PC-9 (cell line): Measurements from ENCODE around the gene TMEM89. TPM values are rescaled to one million over a fixed set of nuclear protein-coding genes. Genes with fewer than 3 reads are reported as not detected.

Experiments
- BruUV-seq: library from RNA; stranded (reverse); fragments of 400-500 nt; replicated peaks from 2 replicates; lab custom pipeline; 2021; lab: Mats Ljungman, UMichigan
- CTCF ChIA-PET: fragments of 300-600 bp; sonication (Branson Sonifier 250); formaldehyde crosslinking; loops from one replicate; lab custom pipeline; 2022; ENCODE audit warnings: antibody characterized with exemption; lab: Charles Lee
- POLR2A ChIA-PET: fragments of 300-600 bp; sonication (Branson Sonifier 250); formaldehyde crosslinking; loops from one replicate; lab custom pipeline; 2022; ENCODE audit warnings: antibody characterized with exemption; ENCODE audit not compliant: unreplicated experiment; lab: Charles Lee
- DNase-seq, 2 experiments: peaks; one replicate each; pipeline versions ENCODE4 v3.0.0 to v3.0.0-alpha.2; 2015 to 2022; ENCODE audit warnings: mixed read lengths in 1 of 2
- H2AFZ ChIP-seq: fragments of 200-600 bp; sonication (generic); 2 replicates; pipeline ENCODE4 v1.8.1; 2017; ENCODE audit warnings: antibody characterized with exemption
- H3F3A ChIP-seq: fragments of 200-600 bp; sonication (generic); 2 replicates; pipeline ENCODE4 v1.8.1; 2017; ENCODE audit warnings: antibody characterized with exemption, mild to moderate bottlenecking, low read depth; ENCODE audit not compliant: insufficient read depth
- H3K27ac ChIP-seq: fragments of 200-600 bp; sonication (generic); 2 replicates; pipeline ENCODE4 v1.6.1; 2016; ENCODE audit warnings: mixed run types
- H3K27me3 ChIP-seq: fragments of 200-600 bp; sonication (generic); 2 replicates; pipeline ENCODE4 v1.6.1; 2016; ENCODE audit warnings: low read depth, mixed run types; ENCODE audit not compliant: insufficient read depth
- H3K36me3 ChIP-seq: fragments of 200-600 bp; sonication (generic); 2 replicates; pipeline ENCODE4 v1.6.1; 2016; ENCODE audit warnings: low read depth, mixed run types
- H3K4me1 ChIP-seq: fragments of 200-600 bp; sonication (generic); replicated peaks from 2 replicates; pipeline ENCODE4 v1.6.1; 2016; ENCODE audit warnings: mixed run types; ENCODE audit not compliant: insufficient read depth
- H3K4me2 ChIP-seq: fragments of 200-600 bp; sonication (generic); 2 replicates; pipeline ENCODE4 v1.6.1; 2017; ENCODE audit warnings: mixed run types
- H3K4me3 ChIP-seq: fragments of 200-600 bp; sonication (generic); 2 replicates; pipeline ENCODE4 v1.6.1; 2016; ENCODE audit warnings: mixed run types
- H3K79me2 ChIP-seq: fragments of 200-600 bp; sonication (generic); 2 replicates; pipeline ENCODE4 v1.6.1; 2017; ENCODE audit warnings: low read depth, mixed run types
- H3K9me2 ChIP-seq: fragments of 200-600 bp; sonication (generic); 2 replicates; pipeline ENCODE4 v1.8.1; 2017; ENCODE audit warnings: mild to moderate bottlenecking; ENCODE audit not compliant: insufficient read depth
- H3K9me3 ChIP-seq: fragments of 200-600 bp; sonication (generic); 2 replicates; pipeline ENCODE4 v1.8.1; 2016; ENCODE audit warnings: low read depth; ENCODE audit not compliant: insufficient read depth
- H4K20me1 ChIP-seq: fragments of 200-600 bp; sonication (generic); 2 replicates; pipeline ENCODE4 v1.8.1; 2017; ENCODE audit not compliant: insufficient read depth
- CTCF ChIP-seq: fragments of 200-600 bp; sonication (generic); conservative IDR thresholded peaks from 2 replicates; pipeline ENCODE4 v1.6.1; 2017; ENCODE audit warnings: mixed run types, antibody characterized with exemption, mild to moderate bottlenecking, moderate library complexity
- EZH2 ChIP-seq: fragments of 200-600 bp; sonication (generic); IDR thresholded peaks from 2 replicates; pipeline ENCODE4 v1.8.0; 2017; ENCODE audit warnings: antibody characterized with exemption, low read depth
- intact Hi-C: fragments of 100-400 bp; cut with micrococcal nuclease; formaldehyde crosslinking; loops from one replicate; pipeline ENCODE4 v1.10.0; 2022; ENCODE audit not compliant: unreplicated experiment
- total RNA-seq: library from RNA; stranded (reverse); gene quantifications from 2 replicates; pipeline ENCODE4 v1.2.3, GENCODE V29; 2021

TMEM89 gene
- total RNA-seq, 1 experiment from 2014 or later: not detected

DNA sequence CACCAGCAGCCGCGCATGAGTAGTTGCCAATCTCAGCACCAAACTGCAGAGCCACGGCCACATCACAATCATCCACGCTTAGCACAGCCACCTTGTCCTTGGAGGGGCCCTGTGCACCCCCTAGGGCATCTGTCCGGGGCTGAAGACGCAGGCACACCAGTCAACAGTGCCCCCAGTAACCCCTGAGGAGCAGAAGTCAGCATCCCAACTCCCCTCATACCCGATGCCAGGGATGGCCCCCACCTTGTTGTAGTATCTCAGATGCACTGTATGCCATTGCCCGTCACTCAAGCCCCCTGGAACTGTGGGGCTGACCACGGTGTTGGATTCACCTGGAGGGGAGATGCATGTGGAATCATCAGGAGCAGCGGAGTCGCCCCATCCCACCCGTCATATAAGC is 33.5 kb upstream of the TMEM89 start:
- H3K9me3 ChIP-seq: no peaks in the 10 kb centered on the region
- BruUV-seq: no TSS peak
- H3K36me3 ChIP-seq: no peaks in the 10 kb centered on the region
- no peak overlapping the region for H3K27ac ChIP-seq
- no peaks in the 10 kb centered on the region for H3K79me2 ChIP-seq
- intact Hi-C loops: no loop called here
- no peaks in the 10 kb centered on the region for H4K20me1 ChIP-seq
- H3K4me3 ChIP-seq: no peak overlapping the region
- H3K9me2 ChIP-seq: no peaks in the 10 kb centered on the region
- ChIA-PET POLR2A (no interaction called here), CTCF (no interaction called here)
- no peaks in the 10 kb centered on the region for H3K27me3 ChIP-seq
- H3K4me2 ChIP-seq: no peak overlapping the region
- H3K4me1 ChIP-seq: no peaks in the 10 kb centered on the region
- TF ChIP-seq CTCF: no peak
- no peak for TF ChIP-seq EZH2
- no peak overlapping the region for H2AFZ ChIP-seq
- no peak for DNase-seq
- H3F3A ChIP-seq: no peaks in the 10 kb centered on the region

DNA sequence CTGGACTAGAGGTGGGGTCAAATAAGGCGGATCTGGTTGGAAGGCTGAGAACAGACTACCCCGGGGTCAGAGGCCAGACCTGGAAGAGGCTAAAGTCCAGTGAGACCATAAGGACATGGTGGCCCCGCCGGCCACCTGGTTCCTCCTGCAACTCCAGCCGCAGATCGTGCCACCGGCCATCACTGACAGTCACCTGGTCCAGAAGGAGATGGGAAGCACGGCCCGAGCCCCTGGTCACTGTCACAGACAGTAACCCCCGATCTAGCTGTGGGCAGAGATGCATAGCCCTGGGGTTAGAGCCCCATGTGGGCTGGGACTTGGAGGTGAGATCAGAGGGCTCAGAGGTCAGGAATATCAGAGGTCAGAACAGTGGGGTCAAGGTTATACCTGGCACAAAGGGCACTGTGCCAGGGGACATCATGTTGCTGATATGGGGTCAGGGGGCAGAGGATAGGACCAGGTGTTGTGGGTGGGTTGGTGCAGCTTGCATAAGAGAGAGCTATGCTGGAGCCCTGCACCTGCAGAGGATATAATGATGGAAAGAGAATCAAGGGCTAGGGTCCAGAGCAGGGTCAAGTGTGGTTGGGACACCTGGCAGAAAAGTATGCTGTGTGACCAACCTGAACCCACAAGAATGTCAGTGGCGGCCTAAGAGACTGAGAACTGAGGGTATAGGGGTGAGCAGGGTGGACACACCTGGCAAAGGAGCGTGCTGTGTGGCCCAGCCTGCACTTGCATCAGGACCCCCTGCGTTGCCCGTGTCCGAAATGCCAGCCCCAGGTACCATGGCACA is 31.6 kb upstream of the TMEM89 start:
- Histone ChIP-seq H3K9me3 (no peaks in the 10 kb centered on the region), H4K20me1 (no peaks in the 10 kb centered on the region), H3K4me3 (no peak overlapping the region), H3K4me2 (no peak overlapping the region), H3K79me2 (no peaks in the 10 kb centered on the region), H3F3A (no peaks in the 10 kb centered on the region), H3K36me3 (no peaks in the 10 kb centered on the region), H3K9me2 (no peaks in the 10 kb centered on the region), H3K27ac (no peak overlapping the region), H2AFZ (no peak overlapping the region), H3K27me3 (no peaks in the 10 kb centered on the region), H3K4me1 (no peaks in the 10 kb centered on the region)
- no peak for TF ChIP-seq CTCF
- no peak for TF ChIP-seq EZH2
- POLR2A ChIA-PET: interaction anchor here (0.6 kb wide), 1 partner anchor 65 kb away, joined by 5 read pairs; no protein-coding TSS in a partner anchor
- peak; percentile 58 for DNase-seq
- BruUV-seq: no TSS peak
- intact Hi-C loops: loop anchor here (1.0 kb wide), 3 partner anchors 10 to 44 kb away; partner anchors contain the start of genes SLC26A6 and UQCRC1
- CTCF ChIA-PET: no interaction called here

- H2AFZ ChIP-seq: no peak overlapping the region
- H3K27ac ChIP-seq: no peak overlapping the region
- CTCF ChIA-PET: no interaction called here
- no peak for DNase-seq
- intact Hi-C loops: no loop called here
- no peak overlapping the region for H3K4me2 ChIP-seq
- H3K4me3 ChIP-seq: no peak overlapping the region
- no peaks in the 10 kb centered on the region for H3K36me3 ChIP-seq
- H3K4me1 ChIP-seq: no peaks in the 10 kb centered on the region
- no peaks in the 10 kb centered on the region for H3F3A ChIP-seq
- no TSS peak for BruUV-seq
- no peak for TF ChIP-seq CTCF
- no peak for TF ChIP-seq EZH2
- no peaks in the 10 kb centered on the region for H3K27me3 ChIP-seq
- H4K20me1 ChIP-seq: no peaks in the 10 kb centered on the region
- no peaks in the 10 kb centered on the region for H3K79me2 ChIP-seq
- POLR2A ChIA-PET: no interaction called here
- H3K9me2 ChIP-seq: no peaks in the 10 kb centered on the region
- H3K9me3 ChIP-seq: no peaks in the 10 kb centered on the region
Observed at GRCh38 chr3:48651771-48652170, 30.2 kb upstream of the TMEM89 start.
